ENCODE data around the gene GPC6. TPM values are rescaled to one million over a fixed set of nuclear protein-coding genes. Genes with fewer than 3 reads are reported as not detected.

The GPC6 gene
- total and polyA plus RNA-seq, 9 of the 15 experiments (the other 6 are each of a cell fraction or from before 2014, with no cell fraction given), result under 0.01 to 0.20 (median 0.01) TPM; not detected in 4

DNA sequence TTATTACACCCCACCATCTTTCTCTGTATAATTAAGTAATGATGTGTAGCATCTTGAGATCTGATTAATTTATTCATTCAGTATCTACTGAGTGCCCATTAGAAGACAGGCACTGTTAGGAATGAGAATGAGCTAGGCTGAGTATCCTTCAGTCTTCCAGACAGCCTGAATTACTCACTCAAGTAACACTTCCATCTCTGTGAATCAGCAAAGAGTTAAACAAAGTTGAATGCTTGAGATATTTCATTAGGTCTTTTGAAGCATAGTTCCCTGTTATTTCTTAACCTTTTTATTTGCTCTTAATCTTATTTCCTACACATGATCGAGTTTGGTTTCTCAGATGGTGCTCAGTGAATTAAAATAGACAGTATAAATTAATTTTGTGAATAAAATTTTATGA lies 839.1 kb downstream of the GPC6 start (continued):
- TF ChIP-seq, protein P1, sequence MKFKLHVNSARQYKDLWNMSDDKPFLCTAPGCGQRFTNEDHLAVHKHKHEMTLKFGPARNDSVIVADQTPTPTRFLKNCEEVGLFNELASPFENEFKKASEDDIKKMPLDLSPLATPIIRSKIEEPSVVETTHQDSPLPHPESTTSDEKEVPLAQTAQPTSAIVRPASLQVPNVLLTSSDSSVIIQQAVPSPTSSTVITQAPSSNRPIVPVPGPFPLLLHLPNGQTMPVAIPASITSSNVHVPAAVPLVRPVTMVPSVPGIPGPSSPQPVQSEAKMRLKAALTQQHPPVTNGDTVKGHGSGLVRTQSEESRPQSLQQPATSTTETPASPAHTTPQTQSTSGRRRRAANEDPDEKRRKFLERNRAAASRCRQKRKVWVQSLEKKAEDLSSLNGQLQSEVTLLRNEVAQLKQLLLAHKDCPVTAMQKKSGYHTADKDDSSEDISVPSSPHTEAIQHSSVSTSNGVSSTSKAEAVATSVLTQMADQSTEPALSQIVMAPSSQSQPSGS (CRISPR knock-in tag; IDR thresholded peaks at IDR 0.05), result no peak
- TF ChIP-seq, protein P2, sequence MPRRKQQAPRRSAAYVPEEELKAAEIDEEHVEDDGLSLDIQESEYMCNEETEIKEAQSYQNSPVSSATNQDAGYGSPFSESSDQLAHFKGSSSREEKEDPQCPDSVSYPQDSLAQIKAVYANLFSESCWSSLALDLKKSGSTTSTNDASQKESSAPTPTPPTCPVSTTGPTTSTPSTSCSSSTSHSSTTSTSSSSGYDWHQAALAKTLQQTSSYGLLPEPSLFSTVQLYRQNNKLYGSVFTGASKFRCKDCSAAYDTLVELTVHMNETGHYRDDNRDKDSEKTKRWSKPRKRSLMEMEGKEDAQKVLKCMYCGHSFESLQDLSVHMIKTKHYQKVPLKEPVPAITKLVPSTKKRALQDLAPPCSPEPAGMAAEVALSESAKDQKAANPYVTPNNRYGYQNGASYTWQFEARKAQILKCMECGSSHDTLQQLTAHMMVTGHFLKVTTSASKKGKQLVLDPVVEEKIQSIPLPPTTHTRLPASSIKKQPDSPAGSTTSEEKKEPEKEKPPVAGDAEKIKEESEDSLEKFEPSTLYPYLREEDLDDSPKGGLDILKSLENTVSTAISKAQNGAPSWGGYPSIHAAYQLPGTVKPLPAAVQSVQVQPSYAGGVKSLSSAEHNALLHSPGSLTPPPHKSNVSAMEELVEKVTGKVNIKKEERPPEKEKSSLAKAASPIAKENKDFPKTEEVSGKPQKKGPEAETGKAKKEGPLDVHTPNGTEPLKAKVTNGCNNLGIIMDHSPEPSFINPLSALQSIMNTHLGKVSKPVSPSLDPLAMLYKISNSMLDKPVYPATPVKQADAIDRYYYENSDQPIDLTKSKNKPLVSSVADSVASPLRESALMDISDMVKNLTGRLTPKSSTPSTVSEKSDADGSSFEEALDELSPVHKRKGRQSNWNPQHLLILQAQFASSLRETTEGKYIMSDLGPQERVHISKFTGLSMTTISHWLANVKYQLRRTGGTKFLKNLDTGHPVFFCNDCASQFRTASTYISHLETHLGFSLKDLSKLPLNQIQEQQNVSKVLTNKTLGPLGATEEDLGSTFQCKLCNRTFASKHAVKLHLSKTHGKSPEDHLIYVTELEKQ (CRISPR knock-in tag; IDR thresholded peaks at IDR 0.05), result no peak
- TF ChIP-seq, protein P3, sequence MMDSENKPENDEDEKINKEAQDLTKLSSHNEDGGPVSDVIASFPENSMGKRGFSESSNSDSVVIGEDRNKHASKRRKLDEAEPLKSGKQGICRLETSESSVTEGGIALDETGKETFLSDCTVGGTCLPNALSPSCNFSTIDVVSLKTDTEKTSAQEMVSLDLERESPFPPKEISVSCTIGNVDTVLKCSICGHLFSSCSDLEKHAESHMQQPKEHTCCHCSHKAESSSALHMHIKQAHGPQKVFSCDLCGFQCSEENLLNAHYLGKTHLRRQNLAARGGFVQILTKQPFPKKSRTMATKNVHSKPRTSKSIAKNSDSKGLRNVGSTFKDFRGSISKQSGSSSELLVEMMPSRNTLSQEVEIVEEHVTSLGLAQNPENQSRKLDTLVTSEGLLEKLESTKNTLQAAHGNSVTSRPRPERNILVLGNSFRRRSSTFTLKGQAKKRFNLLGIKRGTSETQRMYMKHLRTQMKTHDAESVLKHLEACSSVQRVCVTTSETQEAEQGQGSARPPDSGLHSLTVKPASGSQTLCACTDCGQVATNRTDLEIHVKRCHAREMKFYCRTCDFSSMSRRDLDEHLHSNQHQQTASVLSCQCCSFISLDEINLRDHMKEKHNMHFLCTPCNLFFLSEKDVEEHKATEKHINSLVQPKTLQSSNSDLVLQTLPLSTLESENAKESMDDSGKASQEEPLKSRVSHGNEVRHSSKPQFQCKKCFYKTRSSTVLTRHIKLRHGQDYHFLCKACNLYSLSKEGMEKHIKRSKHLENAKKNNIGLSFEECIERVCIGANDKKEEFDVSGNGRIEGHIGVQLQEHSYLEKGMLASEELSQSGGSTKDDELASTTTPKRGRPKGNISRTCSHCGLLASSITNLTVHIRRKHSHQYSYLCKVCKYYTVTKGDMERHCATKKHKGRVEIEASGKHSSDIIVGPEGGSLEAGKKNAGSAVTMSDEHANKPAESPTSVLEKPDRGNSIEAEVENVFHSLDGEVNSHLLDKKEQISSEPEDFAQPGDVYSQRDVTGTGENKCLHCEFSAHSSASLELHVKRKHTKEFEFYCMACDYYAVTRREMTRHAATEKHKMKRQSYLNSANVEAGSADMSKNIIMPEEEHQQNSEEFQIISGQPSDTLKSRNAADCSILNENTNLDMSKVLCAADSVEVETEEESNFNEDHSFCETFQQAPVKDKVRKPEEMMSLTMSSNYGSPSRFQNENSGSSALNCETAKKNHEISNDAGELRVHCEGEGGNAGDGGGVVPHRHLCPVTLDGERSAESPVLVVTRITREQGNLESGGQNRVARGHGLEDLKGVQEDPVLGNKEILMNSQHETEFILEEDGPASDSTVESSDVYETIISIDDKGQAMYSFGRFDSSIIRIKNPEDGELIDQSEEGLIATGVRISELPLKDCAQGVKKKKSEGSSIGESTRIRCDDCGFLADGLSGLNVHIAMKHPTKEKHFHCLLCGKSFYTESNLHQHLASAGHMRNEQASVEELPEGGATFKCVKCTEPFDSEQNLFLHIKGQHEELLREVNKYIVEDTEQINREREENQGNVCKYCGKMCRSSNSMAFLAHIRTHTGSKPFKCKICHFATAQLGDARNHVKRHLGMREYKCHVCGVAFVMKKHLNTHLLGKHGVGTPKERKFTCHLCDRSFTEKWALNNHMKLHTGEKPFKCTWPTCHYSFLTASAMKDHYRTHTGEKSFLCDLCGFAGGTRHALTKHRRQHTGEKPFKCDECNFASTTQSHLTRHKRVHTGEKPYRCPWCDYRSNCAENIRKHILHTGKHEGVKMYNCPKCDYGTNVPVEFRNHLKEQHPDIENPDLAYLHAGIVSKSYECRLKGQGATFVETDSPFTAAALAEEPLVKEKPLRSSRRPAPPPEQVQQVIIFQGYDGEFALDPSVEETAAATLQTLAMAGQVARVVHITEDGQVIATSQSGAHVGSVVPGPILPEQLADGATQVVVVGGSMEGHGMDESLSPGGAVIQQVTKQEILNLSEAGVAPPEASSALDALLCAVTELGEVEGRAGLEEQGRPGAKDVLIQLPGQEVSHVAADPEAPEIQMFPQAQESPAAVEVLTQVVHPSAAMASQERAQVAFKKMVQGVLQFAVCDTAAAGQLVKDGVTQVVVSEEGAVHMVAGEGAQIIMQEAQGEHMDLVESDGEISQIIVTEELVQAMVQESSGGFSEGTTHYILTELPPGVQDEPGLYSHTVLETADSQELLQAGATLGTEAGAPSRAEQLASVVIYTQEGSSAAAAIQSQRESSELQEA (IDR thresholded peaks at IDR 0.05; ENCODE audit: low read depth), result no peak
- TF ChIP-seq SIRT6 (IDR thresholded peaks at IDR 0.05; ENCODE audit: low read depth, low read length), result no peak
- TF ChIP-seq ZNF23 (CRISPR knock-in tag; IDR thresholded peaks at IDR 0.05), result no peak
